Osteocyte (in vitro differentiated cells): ENCODE data around the gene RAB36. TPM values are rescaled to one million over a fixed set of nuclear protein-coding genes. Genes with fewer than 3 reads are reported as not detected.

Experiments used
- DNase-seq: peaks from one replicate; pipeline ENCODE4 v3.0.0; 2021; ENCODE audit warnings: mixed read lengths; ENCODE audit not compliant: unreplicated experiment; ENCODE audit errors: extremely low spot score
- H3K27ac Mint-ChIP-seq: one replicate; pipeline ENCODE4 v1.8.0; 2021; ENCODE audit warnings: mild to moderate bottlenecking, mixed read lengths; ENCODE audit not compliant: unreplicated experiment
- H3K27me3 Mint-ChIP-seq: one replicate; pipeline ENCODE4 v1.8.0; 2021; ENCODE audit warnings: mixed read lengths; ENCODE audit not compliant: unreplicated experiment
- H3K36me3 Mint-ChIP-seq: one replicate; pipeline ENCODE4 v1.8.0; 2021; ENCODE audit warnings: mixed read lengths; ENCODE audit not compliant: unreplicated experiment
- H3K4me1 Mint-ChIP-seq: one replicate; pipeline ENCODE4 v1.8.0; 2021; ENCODE audit warnings: mixed read lengths; ENCODE audit not compliant: unreplicated experiment
- H3K4me3 Mint-ChIP-seq: one replicate; pipeline ENCODE4 v1.8.0; 2021; ENCODE audit warnings: mild to moderate bottlenecking, moderate library complexity, mixed read lengths; ENCODE audit not compliant: unreplicated experiment
- H3K9me3 Mint-ChIP-seq: one replicate; pipeline ENCODE4 v1.8.0; 2021; ENCODE audit warnings: mixed read lengths; ENCODE audit not compliant: unreplicated experiment
- CTCF ChIP-seq: fragments of 200-600 bp; sonication (generic); IDR thresholded peaks from 2 replicates; pipeline ENCODE4 v1.5.0; 2021; ENCODE audit warnings: antibody characterized with exemption, mild to moderate bottlenecking, moderate library complexity
- total RNA-seq: library from RNA; stranded (reverse); gene quantifications from 2 replicates; pipeline ENCODE4 v1.2.1, GENCODE V29; 2021

RAB36 gene
- total RNA-seq, 1 donor from 2014 or later = 4.8 TPM

GRCh38 chr22:23149743-23150238, 4.5 kb downstream of the RAB36 start:
- no peak for DNase-seq
- no peak for TF ChIP-seq CTCF
- H3K36me3 Mint-ChIP-seq = peaks cover 4% of the 10 kb centered on the region
- peaks cover 14% of the 10 kb centered on the region for H3K4me1 Mint-ChIP-seq
- no peak overlapping the region for H3K27ac Mint-ChIP-seq
- H3K4me3 Mint-ChIP-seq = no peak overlapping the region
- no peaks in the 10 kb centered on the region for H3K27me3 Mint-ChIP-seq
- H3K9me3 Mint-ChIP-seq = no peaks in the 10 kb centered on the region

- no peak for TF ChIP-seq CTCF
- H3K9me3 Mint-ChIP-seq = no peaks in the 10 kb centered on the region
- no peak for DNase-seq
Observed at GRCh38 chr22:23150762-23151161, 5.5 kb downstream of the RAB36 start.

GRCh38 chr22:23151827-23152226, 6.5 kb downstream of the RAB36 start:
- no peak for DNase-seq

More at GRCh38 chr22:23150762-23151161, 5.5 kb downstream of the RAB36 start:
- Mint-ChIP-seq H3K4me1 (peaks cover 6% of the 10 kb centered on the region), H3K36me3 (peaks cover 4% of the 10 kb centered on the region), H3K27me3 (no peaks in the 10 kb centered on the region), H3K27ac (no peak overlapping the region), H3K4me3 (no peak overlapping the region)

GRCh38 chr22:23152238-23153114, 7.2 kb downstream of the RAB36 start:
- Mint-ChIP-seq H3K27me3 (no peaks in the 10 kb centered on the region), H3K36me3 (peaks cover 4% of the 10 kb centered on the region), H3K9me3 (no peaks in the 10 kb centered on the region), H3K4me1 (peaks cover 3% of the 10 kb centered on the region), H3K4me3 (no peak overlapping the region), H3K27ac (no peak overlapping the region)
- TF ChIP-seq CTCF = no peak
- DNase-seq = no peak

More at GRCh38 chr22:23151827-23152226, 6.5 kb downstream of the RAB36 start:
- Mint-ChIP-seq H3K4me1 (peaks cover 6% of the 10 kb centered on the region), H3K4me3 (no peak overlapping the region), H3K27ac (no peak overlapping the region), H3K27me3 (no peaks in the 10 kb centered on the region), H3K36me3 (peaks cover 4% of the 10 kb centered on the region), H3K9me3 (no peaks in the 10 kb centered on the region)
- TF ChIP-seq CTCF = no peak

GRCh38 chr22:23153994-23154393, 8.7 kb downstream of the RAB36 start:
- H3K4me3 Mint-ChIP-seq = no peak overlapping the region
- H3K9me3 Mint-ChIP-seq = no peaks in the 10 kb centered on the region
- DNase-seq = no peak
- H3K4me1 Mint-ChIP-seq = no peaks in the 10 kb centered on the region
- H3K27ac Mint-ChIP-seq = no peak overlapping the region
- H3K36me3 Mint-ChIP-seq = peaks cover 4% of the 10 kb centered on the region
- H3K27me3 Mint-ChIP-seq = no peaks in the 10 kb centered on the region
- no peak for TF ChIP-seq CTCF
